ENCODE results near the gene GGT6.

Gene GGT6

DNA sequence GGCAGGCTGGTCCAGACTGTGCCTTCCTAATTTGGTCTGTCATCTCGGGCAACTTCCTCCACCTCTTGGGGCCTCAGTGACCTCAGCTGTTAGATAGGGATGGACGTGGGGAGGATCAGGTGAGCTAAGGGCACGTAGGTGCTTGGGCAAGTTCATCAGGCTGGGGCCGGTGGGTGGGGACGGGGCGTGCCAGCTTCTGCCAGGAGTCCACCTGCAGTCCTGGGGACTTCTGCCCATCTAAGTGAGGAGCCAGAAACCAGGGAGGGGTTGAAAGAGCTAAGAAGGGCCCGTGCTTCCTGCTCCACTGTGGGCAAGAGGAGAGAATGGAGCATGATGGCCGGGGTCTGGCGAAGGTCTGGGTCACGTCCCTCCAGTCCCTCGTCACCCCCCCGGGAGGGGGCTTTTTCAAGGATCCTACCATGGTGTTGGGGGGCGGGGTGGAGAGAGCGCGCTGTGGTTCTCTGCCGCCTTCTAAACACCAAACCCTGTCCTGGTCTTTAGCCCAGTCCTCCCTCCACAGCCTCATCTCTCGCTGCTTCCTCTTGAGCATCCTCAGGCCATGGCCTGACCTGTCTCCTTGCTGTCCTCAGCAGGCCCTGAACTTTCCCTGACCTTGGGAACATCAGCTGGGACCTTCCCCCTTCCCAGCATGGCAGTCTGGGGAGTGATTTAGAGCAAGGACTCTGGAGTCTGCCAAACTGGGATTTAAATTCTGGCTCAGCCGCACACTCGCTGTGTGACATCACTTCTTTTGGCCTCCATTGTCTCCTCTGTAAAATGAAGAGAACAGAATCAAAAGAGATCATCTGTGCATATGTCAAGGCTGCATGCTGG, 40.1 kb downstream of the GGT6 start:
- DNase-seq: no peak

DNA sequence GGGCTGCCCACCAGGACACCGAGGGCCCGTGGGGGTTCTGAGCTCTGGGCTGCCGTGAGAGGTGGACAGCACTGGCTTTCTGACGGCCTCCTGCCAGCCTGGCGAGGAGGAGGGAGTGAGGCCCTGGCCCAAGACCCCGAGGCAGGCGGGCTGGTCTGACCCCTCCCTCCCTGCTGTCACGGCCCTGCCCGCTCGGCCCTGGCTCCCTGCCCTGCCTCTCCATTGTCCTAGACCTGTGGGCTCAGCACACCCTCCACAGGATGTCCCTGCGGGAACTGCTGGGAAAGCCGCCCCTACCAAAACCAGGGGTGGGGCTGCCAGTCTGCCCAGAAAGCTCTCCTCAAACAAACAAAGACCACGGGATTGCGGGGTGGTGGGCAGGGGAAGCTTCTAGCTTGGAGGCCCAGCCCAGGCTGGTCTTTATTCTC, 41.0 kb downstream of the GGT6 start:
- DNase-seq: peak; percentile 8

DNA sequence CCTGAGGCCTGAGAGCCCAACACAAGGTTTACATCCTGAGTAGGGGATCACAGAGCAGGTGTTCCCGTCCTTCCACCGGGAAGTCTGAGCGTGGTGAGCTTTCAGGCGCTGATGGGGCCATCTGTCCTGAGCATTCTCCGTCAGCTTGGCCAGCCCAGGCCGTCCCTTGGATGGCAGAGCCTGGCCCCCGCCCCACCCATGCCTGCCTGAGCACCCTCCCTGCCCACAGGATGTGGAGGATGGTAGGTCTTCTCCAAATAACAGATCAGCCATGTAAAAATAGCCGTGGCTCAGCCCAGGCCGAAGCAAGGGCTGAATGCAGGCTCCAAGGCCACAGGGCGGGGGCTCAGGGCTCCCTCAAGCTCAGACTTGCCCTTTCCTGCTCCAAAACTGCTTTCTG, 41.5 kb downstream of the GGT6 start:
- DNase-seq: no peak

DNA sequence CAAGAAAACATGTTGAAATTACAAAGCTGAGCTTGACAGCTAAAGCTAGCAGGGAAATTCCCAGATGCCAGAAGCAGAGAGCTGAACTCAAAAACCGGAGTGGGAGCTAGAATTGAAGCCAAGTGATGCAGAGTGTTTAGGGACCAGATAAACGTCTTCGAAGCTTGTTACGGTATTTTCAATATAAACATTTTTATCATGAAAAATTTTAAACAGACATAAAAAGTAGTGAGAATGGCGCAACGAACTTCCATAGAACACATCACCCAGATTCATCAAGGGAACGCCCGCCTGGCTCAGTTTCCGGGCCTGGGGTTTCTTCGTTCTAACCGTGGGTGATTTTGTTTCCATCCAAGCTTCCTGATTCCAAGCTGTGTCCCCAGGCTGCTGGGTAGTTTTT, 43.6 kb downstream of the GGT6 start:
- no peak for DNase-seq

DNA sequence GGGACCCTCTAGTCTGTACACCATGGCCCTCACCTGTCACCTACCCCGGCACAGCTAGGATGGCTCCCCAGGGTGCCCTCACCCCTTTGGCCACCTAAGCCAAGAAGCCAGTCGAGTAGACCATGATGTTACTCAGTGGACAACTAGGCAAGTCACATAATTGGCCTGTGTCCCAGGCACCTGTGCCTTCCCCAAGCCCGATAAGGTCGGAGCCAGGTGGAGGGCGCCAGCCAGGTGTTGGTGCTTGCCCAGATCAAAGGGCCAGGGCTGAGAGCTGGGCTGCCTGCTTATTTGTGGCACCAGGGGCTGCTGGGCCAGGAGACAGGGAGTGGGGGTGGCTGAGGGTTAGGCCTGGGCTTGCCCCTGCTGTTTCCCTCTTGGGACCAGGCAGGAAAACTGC, 44.9 kb downstream of the GGT6 start:
- DNase-seq: no peak

DNA sequence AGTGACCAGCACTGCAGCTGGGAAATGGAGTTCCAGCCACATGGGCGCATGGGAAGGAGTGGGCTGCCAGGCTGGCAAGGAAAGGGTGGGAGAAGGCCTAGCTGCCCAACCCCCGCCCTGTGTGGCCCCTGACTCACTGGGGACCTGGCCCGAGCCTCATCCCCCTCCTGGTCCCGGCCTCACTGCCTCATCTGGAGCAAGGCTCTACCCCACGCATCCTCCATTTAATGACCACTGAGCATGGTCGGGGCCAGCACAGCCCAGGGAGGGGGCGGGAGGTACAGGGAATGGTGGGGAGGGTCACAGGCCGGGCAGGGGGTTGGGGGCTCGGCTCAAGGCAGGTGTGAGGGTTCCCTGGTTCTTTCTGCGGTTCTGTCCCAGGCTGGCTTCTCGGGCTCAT, 45.6 kb downstream of the GGT6 start:
- no peak for DNase-seq

DNA sequence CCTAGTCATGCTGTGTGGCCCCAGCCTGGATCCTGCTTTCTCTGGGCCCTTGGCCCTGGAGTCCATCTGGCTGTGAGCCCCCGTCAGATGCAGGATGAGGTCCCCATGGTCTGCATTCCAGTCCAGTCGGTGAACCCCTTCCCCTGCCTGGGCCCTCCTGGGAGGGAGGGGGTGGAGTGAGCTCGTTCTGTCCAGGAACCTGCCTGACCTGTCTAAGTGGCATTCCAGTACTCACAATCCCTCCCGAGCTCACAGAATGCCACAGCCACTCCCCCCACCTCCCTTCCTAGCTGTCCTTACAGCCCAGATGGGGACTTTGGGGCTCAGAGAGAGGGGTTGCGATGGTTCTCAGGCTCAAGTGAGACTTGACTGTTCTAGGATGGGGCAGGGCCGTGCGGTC, 46.2 kb downstream of the GGT6 start:
- DNase-seq: no peak

DNA sequence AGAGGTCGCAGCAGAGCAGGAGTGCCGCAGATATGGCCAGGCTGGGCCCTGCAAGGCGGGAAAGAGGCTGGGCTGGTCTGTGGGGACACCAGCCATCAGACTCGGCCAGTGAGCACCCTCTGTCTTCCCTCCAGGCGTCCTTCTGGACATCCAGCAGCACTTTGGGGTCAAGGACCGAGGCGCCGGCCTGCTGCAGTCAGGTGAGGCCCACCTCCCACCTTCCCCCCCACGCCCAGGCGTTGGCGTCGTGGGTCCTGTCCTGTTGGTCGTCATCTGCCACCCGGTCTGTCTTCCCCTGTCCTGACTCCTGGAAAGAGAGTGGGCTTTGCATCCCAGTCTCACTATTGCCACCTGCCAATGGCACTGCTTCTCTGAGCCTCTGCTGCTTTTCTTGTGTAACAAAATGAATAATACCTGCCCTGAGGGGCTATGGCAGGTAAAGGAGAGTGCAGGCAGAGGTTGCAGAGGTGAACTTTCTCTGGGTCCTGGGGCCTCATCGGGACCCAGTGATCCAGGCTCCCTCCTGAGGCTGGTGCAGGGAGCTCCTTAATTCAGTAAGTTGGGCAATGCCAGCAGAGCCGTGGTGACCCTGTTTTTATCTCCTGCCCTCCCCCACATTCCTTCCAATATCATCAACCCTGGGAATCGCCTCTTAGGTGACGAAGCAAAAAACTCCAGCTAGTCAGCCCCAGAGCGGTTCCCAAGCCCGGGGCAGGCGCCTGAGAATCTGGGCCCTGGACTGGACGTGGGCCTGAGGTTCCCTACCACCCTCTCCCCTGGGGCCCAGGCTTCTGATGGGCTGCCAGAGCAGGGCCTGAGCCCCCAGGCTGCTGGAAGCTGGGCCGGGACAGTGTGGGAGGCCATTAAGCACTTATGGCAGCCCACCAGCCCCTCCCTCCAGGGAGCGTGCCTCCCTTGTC, 47.0 kb downstream of the GGT6 start:
- DNase-seq: no peak

DNA sequence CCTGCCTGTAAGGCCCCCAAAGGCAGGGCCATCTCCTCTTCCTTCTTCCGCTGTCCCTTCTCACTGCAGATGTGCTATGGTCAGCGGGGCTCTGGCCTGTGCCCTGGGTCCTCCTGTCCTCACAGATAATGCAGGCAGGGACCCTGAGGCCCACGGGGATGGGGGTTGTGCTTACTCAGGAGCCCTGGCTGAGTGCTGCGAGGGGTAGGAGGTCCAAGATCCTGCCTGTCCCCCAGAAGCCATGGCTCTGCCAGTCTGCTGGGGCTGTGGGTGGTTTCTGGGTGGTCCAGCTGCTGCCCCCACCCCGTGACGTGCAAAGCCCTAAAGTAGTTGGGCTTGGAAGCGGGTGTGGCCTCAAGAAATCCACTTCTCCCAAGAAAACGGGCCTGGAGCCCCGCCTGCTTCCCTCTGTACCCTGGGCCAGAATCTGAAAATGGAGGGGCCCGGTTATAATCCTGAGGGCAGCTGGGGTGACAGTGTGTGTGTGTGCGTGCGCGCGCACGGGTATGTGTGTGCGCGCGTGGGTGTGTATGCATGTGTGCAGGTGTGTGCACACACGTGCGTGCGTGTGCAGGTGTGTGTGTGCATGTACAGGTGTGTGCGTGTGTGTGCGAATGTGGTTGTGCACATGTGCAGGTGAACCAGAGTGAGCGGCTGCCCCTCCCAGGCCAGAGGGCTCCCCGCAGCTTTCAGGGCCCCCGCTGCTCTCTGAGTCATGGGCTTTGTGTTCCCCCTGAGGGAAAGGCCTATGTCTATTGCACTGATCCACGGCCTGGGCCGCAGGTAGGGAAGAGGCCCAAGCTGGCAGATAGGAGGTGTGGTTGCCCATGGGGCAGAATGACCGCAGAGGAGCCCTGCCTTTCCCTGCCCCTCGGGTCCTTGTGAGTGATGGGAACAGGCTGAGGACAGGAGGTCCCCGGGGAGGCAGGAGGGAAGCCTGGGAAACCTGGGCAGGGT, 47.9 kb downstream of the GGT6 start:
- no peak for DNase-seq

DNA sequence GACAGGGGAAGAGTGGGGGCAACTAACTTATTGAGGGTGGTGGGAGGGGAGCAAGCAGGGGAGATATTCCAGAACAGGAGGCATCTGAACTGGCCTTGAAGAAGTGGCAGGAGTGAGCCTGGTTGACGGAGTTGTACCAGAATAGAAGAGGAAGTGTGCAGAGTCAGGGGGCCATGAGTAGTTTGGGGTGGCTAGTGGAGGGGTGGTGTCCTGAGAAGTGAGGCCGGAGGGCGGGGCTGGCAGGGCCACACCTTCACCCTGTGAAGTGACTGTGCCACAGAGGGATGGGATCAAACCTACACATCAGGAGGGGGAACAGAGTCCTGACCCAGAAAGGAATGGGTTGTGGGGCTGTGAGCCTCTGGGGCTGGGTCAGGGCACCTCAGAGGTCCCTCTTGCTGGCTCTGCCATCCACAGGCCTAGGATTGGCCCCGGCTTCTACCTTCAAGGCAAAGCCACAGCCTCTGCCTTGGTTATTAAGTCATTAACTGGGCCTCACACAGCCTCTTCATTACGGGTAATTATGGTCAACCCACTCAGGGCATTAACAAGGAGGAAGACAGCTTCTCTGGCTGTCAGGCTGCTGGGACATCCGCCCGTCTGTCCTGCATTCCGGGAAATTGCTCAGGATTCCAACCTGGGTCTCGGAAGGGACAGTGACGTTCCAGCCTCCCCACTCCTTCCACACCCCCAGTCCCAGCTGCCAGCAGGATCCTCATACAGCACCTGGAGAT, 49.0 kb downstream of the GGT6 start:
- no peak for DNase-seq

DNA sequence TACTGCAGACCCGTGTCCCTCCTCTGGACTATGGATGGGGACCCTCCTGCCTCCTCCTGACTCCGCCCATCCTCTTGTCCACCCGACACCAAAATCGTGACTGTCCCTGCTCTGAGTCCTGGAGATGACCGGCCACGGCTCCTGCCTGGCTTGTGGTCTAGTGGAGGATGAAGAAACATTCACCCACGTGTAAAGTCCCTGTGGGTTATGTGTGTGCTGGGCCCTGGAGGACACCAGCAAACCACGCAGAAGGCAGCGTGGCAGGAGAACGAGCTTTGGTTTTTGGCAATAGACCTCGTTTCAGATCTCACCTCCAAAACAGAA, 49.8 kb downstream of the GGT6 start:
- DNase-seq: no peak

DNA sequence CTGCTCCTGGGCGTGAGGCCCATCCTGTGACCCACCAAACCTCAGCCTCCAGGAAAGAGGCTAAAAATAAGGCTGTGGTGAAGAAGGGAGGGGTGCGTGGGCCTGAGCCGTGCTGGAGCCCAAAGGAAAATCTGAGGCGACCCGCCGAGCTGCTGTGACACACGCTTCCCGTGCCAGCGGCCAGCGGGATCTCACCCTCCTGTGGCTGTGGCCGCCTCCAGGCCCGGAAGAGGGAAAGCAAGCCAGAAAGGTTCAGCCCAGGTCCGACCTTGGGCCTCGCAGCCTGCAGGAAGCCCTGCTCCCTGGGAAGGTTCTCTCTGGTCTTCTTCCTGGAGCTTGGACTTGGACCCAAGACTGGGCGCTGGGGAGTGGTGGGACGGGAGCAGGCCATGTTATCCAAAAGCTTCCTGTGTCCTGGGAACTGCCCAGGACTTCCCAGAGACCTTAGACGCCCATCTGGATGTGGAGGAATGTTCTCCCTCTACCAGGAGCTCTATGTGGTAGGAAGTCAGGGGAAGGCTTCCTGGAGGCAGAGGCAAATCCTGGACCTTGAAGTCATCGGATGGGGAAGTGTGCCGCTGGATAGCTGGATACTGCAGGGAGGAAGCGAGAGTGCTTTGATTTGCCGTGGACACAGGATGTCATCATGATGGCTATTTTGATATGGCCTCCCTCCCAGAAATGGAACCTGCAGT, 50.3 kb downstream of the GGT6 start:
- no peak for DNase-seq

DNA sequence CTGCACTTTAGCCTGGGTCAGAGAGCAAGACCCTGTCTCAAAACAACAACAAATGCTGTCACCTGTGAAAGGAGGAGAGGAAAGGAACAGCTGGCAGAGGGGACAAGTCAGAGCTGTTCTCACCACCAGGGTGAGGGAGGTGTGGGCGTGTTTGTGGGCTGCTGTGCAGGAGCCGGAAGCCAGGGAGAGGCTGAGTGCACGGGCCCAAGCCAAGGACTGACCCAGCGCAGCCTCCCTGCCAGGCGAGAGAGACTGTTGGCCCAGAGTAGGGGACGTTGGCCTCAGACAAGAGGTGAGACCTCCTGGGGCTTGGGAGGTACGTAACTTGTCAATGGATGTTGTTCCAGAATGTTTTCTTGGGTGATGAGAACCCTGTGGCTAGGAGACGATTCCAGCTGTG, 51.0 kb downstream of the GGT6 start:
- DNase-seq: no peak

DNA sequence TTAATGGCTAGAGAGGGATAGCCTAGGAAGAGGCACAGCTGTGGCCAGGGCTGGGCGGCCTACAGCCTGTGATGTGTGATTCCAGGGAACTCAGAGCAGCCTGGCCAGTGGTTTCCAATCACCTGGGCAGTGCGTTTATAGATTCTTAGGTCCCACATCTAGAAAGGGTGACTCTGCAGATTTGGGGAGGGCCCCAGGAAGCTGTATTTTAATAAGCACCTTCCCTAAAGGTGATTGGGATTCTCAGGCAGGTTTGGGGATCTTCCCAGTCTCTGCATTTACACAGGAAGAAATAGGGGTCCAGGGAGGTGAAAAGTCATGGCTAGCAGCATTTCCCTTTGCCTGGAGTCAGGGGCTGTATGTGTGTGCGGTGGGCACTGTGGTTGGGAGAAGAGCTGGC, 52.2 kb downstream of the GGT6 start:
- DNase-seq: no peak

DNA sequence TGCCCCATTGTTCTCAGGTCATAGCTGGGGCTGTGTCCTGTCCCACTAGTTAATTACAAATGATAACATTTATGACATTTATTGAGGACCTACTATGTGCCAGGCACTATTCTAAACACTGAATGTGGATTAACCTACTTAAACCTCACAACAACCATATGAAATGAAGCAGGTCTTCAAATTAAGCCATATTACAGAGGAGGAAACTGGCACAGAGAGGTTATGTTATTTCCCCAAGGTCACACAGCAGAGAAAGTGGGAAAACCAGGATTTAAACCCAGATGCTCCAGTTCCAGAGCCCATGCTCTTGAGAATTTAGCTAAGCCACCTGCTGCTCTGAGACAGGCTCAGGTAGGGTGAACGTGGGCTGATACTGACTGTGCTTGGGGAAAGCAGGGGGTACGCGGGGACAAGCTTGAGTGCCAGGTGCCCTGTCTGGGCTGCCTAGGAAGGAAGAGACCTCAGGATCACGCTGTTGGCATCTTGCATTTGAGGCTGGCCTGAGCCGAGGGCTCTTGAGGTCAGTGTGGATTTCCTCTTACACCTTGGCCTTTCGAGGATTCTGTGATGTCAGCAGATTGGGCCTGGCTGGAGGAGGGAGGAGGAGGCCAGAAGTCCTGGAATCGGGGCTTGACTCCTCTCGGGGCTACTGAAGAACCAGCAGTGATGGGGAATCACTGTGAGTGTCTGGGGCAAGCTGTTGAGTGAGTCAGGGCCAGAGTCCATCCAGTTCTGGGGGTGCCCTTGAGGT, 52.8 kb downstream of the GGT6 start:
- DNase-seq: no peak

Data from NCI-H1092 treated with DMSO at 0.1 percent for 48 hours (cell line).